Measurements from ENCODE around the gene OSBPL3. TPM values are rescaled to one million over a fixed set of nuclear protein-coding genes. Genes with fewer than 3 reads are reported as not detected.

Gene OSBPL3
- total RNA-seq, 1 experiment from 2014 or later, result 11.6 TPM

GRCh38 chr7:24801883-24802282 is 178.1 kb downstream of the OSBPL3 start:
- no peak for DNase-seq
- H3K9ac ChIP-seq (ENCODE audit: low read length), result no peak overlapping the region
- H3K4me2 ChIP-seq (ENCODE audit: low read length), result no peak overlapping the region
- TF ChIP-seq EZH2 (IDR thresholded peaks at IDR 0.05; ENCODE audit: low read length, unreplicated experiment), result no peak
- TF ChIP-seq CTCF (conservative IDR thresholded peaks at IDR 0.05; ENCODE audit: low read depth, low read length), result no peak
- no peak for TF ChIP-seq EZH2phosphoT487 (IDR thresholded peaks at IDR 0.05; ENCODE audit: borderline replicate concordance, low read length)
- H3F3A ChIP-seq (ENCODE audit: low read length, unreplicated experiment), result no peaks in the 10 kb centered on the region
- H3K79me2 ChIP-seq (ENCODE audit: low read length), result no peaks in the 10 kb centered on the region
- H2AFZ ChIP-seq (ENCODE audit: low read length), result no peak overlapping the region
- H3K9me2 ChIP-seq (replicated peaks; ENCODE audit: low read length), result no peaks in the 10 kb centered on the region
- no TSS peak for BruUV-seq (replicated peaks)
- H3K27ac ChIP-seq (ENCODE audit: low read length), result no peak overlapping the region
- H3K27me3 ChIP-seq (ENCODE audit: low read length), result no peaks in the 10 kb centered on the region
- intact Hi-C loops (cut with micrococcal nuclease), result no loop called here
- no peaks in the 10 kb centered on the region for H3K4me1 ChIP-seq (ENCODE audit: insufficient read depth, low read length)
- H4K20me1 ChIP-seq (ENCODE audit: low read length), result no peaks in the 10 kb centered on the region
- no peak for ATAC-seq
- H3K4me3 ChIP-seq (ENCODE audit: low read length), result no peak overlapping the region
- CTCF ChIA-PET, result interaction anchor here (1.5 kb wide), 1 partner anchor 10 kb away, joined by 7 read pairs; no protein-coding TSS in a partner anchor
- POLR2A ChIA-PET (ENCODE audit: unreplicated experiment), result no interaction called here
- no peaks in the 10 kb centered on the region for H3K9me3 ChIP-seq (ENCODE audit: low read length)
- peaks cover 5% of the 10 kb centered on the region; the same call in 1 of the 2 replicates for H3K36me3 ChIP-seq (ENCODE audit: low read depth, low read length)

- no TSS peak for BruUV-seq (replicated peaks)
- H3K27ac ChIP-seq (ENCODE audit: low read length), result no peak overlapping the region
- H3K9ac ChIP-seq (ENCODE audit: low read length), result no peak overlapping the region
- H3K36me3 ChIP-seq (ENCODE audit: low read depth, low read length), result peaks cover 5% of the 10 kb centered on the region; the same call in 1 of the 2 replicates
- H3K9me3 ChIP-seq (ENCODE audit: low read length), result no peaks in the 10 kb centered on the region
- H2AFZ ChIP-seq (ENCODE audit: low read length), result no peak overlapping the region
- H3K4me2 ChIP-seq (ENCODE audit: low read length), result no peak overlapping the region
- no peaks in the 10 kb centered on the region for H3K27me3 ChIP-seq (ENCODE audit: low read length)
- no peaks in the 10 kb centered on the region for H3F3A ChIP-seq (ENCODE audit: low read length, unreplicated experiment)
- POLR2A ChIA-PET (ENCODE audit: unreplicated experiment), result no interaction called here
- no peak overlapping the region for H3K4me3 ChIP-seq (ENCODE audit: low read length)
- no peaks in the 10 kb centered on the region for H3K79me2 ChIP-seq (ENCODE audit: low read length)
- intact Hi-C loops (cut with micrococcal nuclease), result no loop called here
- H3K9me2 ChIP-seq (replicated peaks; ENCODE audit: low read length), result no peaks in the 10 kb centered on the region
- no peaks in the 10 kb centered on the region for H4K20me1 ChIP-seq (ENCODE audit: low read length)
- DNase-seq (no peak), ATAC-seq (no peak)
- TF ChIP-seq CTCF (conservative IDR thresholded peaks at IDR 0.05; ENCODE audit: low read depth, low read length), result no peak
- CTCF ChIA-PET, result interaction anchor here (1.5 kb wide), 1 partner anchor 12 kb away, joined by 7 read pairs; no protein-coding TSS in a partner anchor
- no peaks in the 10 kb centered on the region for H3K4me1 ChIP-seq (ENCODE audit: insufficient read depth, low read length)
Observed at GRCh38 chr7:24800667-24801066, 179.3 kb downstream of the OSBPL3 start.

- no peak overlapping the region for H3K9ac ChIP-seq (ENCODE audit: low read length)
- H3K9me2 ChIP-seq (replicated peaks; ENCODE audit: low read length), result no peaks in the 10 kb centered on the region
- ChIA-PET POLR2A (ENCODE audit: unreplicated experiment) (no interaction called here), CTCF (interaction anchor here (0.6 kb wide), 1 partner anchor 12 kb away, joined by 5 read pairs; no protein-coding TSS in a partner anchor)
- no peaks in the 10 kb centered on the region for H3K27me3 ChIP-seq (ENCODE audit: low read length)
- TF ChIP-seq EZH2phosphoT487 (IDR thresholded peaks at IDR 0.05; ENCODE audit: borderline replicate concordance, low read length) (no peak), CTCF (conservative IDR thresholded peaks at IDR 0.05; ENCODE audit: low read depth, low read length) (no peak), EZH2 (IDR thresholded peaks at IDR 0.05; ENCODE audit: low read length, unreplicated experiment) (no peak)
- intact Hi-C loops (cut with micrococcal nuclease), result no loop called here
- no peak overlapping the region for H3K27ac ChIP-seq (ENCODE audit: low read length)
- no peaks in the 10 kb centered on the region for H3K4me1 ChIP-seq (ENCODE audit: insufficient read depth, low read length)
- H3K4me2 ChIP-seq (ENCODE audit: low read length), result no peak overlapping the region
- no peaks in the 10 kb centered on the region for H4K20me1 ChIP-seq (ENCODE audit: low read length)
- peaks cover 5% of the 10 kb centered on the region; the same call in 1 of the 2 replicates for H3K36me3 ChIP-seq (ENCODE audit: low read depth, low read length)
- BruUV-seq (replicated peaks), result no TSS peak
- no peaks in the 10 kb centered on the region for H3K79me2 ChIP-seq (ENCODE audit: low read length)
- DNase-seq (no peak), ATAC-seq (no peak)
- no peak overlapping the region for H3K4me3 ChIP-seq (ENCODE audit: low read length)
- no peaks in the 10 kb centered on the region for H3K9me3 ChIP-seq (ENCODE audit: low read length)
- H3F3A ChIP-seq (ENCODE audit: low read length, unreplicated experiment), result no peaks in the 10 kb centered on the region
- H2AFZ ChIP-seq (ENCODE audit: low read length), result no peak overlapping the region
Observed at GRCh38 chr7:24800073-24800472, 179.9 kb downstream of the OSBPL3 start.
